NCI-H1417 (cell line): Measurements from ENCODE around the gene ADGRG6.
"Not testable (repeated sequence)": the region's sequence is repeated elsewhere in the genome, so short reads cannot be mapped to it uniquely, and the experiment has no call there.

Experiments used
- DNase-seq, 3 experiments: peaks; one replicate each; lab custom pipeline; 2025; lab: John Stamatoyannopoulos, UW

The ADGRG6 gene

GRCh38 chr6:142409794-142410193, 108.0 kb downstream of the ADGRG6 start:
- DNase-seq = no peak

DNA sequence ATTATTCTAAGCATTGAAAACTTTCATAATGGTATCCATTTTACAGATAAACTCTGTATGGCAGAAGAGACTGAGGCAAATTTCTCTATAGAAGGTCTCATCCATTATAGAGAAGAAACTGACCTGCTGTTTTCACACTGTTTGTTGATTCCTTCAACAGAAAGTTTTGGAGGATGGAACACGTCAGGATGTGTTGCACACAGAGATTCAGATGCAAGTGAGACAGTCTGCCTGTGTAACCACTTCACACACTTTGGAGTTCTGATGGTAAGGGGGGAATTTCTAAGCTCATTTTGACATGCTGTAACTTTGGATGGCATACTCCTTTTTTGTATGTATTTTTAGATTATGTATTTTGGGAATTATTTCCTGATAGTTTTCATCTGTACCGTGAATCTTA, 109.3 kb downstream of the ADGRG6 start:
- no peak for DNase-seq

DNA sequence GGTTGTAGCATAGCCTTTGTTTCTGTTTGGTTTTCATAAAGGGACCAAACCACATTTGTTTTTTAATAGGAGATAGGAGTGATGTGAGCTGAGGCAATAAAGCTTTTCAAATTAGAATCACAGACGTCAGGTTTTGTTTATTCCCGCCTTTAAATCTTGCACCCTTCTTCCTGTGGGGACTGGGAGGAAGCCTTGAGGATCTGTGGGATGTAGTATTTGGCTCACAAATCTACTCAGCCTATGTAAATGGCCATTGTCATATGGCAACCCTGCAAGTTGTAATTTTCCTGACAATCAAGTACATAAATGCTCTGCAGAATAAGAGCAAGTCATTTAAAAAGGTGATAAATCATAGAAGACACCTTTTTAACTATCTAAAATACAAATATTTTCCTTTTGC, 110.4 kb downstream of the ADGRG6 start:
- DNase-seq = peak in 2 of 3 experiments; percentile 40 to 86

DNA sequence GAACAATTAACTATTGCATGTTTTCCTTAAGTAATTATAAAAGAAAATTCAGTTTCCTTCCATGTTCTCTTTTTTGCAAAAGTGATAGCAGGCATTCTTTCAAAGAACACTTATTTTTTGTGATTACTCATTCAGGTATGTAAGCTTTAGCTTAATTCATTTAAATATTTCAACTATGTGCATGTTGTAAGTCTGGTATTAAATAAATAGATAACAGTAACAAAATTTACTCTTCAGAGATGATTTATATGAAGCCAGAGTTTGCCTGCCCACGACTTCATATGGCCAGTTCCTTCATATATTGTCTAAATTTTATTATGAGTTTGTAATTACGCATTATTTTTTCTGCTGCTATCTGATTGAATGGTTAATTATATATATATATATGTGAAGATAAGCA, 110.9 kb downstream of the ADGRG6 start:
- no peak for DNase-seq

GRCh38 chr6:142413111-142413510, 111.3 kb downstream of the ADGRG6 start:
- no peak for DNase-seq

DNA sequence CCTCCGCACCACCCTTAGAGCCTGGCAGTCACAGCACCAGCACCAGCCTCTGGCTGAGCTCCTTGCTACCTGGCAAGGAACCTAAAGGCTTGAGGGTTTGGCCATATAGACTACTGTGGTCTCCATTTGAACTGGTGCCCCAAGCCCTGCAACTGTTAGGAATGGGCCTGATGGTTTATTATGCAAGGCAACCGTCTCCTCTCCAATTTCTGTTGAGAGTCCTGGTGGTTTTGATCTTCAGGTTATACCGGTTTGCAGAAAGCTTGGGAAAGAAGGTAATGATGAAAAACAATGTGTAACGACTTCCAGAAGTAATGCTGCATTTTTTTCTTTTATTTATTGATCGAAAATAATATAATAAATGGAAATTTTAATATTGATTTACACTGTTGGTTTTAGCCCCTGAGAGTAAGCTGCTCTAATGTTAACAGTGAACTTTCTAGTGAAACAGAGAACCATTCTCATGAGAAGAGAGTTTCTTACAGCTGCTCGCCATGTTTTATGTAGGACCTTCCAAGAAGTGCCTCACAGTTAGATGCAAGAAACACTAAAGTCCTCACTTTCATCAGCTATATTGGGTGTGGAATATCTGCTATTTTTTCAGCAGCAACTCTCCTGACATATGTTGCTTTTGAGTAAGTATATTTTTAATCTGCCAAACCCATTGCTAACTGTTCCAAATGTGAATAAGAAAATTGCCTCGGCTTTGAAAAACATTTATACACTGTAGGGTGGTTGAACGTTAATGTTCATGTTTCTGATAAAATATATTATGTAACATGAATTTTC, 112.8 kb downstream of the ADGRG6 start:
- DNase-seq = no peak

DNA sequence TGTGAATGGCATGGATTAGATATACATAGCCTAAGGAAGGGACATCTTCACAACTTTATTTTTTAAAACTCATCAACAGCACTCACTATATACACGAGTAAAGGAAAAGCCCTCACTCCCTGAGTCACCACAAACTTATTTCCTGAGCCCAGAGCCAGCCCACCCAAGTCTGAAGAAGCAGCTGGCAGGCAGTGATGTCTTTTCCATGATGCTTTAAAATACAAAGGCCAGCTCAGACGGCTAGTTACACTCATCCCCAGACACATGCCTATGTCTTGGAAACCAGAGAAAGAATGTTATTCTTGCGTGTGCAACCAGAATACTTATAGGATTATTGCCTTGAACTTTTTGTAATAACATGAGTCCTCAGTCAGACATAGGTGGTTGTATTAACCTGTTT, 114.4 kb downstream of the ADGRG6 start:
- no peak for DNase-seq

- no peak for DNase-seq
These were observed 114.9 kb downstream of the ADGRG6 start for GRCh38 chr6:142416686-142417085.

GRCh38 chr6:142417331-142417750, 115.5 kb downstream of the ADGRG6 start:
- DNase-seq = no peak

DNA sequence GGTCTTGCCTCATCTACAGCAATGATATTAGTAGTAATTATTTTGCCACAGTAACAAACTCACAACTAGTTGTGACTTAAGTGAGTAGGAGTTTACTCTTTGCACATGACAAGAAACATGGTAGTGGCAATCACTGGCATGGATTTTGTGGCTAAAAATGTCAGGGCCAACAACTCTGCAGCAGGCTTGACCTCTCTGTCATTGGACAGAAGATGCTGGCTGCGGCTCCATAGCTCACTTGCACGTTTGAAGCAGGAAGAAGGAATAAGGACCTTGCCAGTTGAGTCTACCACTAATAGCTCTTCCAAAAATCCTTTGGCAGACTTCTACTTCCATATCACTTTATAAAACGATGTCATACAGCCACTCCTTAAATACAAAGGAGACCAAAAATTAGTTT, 117.3 kb downstream of the ADGRG6 start:
- no peak for DNase-seq

DNA sequence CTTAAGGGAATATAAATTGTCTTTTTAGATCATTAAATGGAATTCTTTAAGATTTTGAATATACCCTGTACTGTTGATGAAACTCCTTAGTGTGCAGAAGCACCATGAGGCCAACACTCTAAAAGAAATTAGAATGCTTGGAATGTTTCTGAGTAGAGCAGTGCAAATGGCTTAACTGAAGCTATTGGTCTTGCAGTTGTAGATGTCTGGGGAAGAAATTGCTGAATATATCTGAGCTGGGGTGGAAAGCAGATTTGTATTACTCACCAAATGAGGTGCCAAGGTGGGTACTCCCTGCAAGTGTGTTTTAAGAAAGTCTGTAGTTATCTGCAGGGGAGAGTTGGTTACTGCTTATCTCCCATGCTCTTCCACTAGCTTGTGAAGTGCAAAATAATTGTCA, 119.0 kb downstream of the ADGRG6 start:
- peak in 1 of 3 experiments; percentile 22 for DNase-seq

DNA sequence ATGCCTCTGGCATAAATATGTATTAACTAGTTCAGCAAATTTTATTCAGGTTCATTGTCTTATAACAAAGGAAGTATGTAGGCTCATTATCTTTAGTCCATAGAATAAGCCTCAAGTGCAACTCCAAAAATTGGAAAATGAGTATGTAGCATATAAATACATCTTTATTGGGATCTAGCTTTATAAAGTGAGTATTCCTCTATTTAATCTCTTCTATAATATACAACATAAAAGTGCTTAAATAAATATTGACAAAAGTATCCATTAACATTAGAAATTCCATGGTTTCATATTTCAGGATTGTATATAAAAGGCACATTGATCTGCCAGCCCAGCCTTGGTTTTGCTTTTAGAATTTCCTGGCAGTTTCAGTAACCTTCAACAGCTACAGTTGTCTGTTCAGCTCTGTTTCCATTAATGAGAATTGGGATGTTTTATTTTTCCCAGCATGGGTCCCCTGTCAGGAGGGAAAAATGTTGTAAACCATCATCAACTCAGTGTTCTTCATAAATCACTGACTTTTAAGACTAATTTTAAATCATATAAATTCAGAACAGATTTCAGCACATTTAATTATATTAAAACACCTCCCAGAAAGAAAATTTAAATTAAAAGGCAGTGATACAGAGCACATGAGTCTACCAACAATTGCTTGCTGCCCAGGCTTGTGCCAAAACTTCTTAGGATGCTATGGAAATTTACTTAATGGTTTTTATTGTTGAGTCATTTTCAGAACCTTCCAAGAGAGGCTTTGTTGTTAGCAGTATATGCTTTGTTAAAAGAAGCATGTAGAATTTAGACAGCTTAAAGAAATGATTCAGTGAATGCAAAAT, 119.7 kb downstream of the ADGRG6 start:
- peak in 2 of 3 experiments; percentile 7 to 75 for DNase-seq

GRCh38 chr6:142426444-142427132, 124.8 kb downstream of the ADGRG6 start:
- DNase-seq = not testable (repeated sequence)

GRCh38 chr6:142428468-142428867, 126.7 kb downstream of the ADGRG6 start:
- not testable (repeated sequence) for DNase-seq

- DNase-seq = peak in 2 of 3 experiments; percentile 8 to 50
These were observed 127.4 kb downstream of the ADGRG6 start for GRCh38 chr6:142429195-142429594.

DNA sequence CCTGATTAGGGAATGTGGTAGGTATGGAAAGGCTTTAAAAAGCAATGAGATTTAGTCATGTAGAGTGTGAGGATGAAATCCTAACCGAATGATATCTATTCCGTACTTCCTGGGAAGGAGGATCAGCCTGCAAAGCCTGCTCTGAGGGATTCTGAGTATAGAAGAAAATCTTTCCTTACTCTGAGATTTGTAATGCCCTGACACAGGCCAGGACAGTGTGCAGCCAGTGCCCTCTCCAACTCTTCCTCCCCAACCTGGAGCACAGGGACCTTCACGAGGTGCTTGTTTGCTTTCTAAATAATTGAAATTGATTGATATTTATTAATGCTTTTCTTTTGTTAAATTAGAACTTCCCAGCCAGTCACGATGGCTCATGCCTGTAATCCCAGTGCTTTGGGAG, 131.6 kb downstream of the ADGRG6 start:
- no peak for DNase-seq

DNA sequence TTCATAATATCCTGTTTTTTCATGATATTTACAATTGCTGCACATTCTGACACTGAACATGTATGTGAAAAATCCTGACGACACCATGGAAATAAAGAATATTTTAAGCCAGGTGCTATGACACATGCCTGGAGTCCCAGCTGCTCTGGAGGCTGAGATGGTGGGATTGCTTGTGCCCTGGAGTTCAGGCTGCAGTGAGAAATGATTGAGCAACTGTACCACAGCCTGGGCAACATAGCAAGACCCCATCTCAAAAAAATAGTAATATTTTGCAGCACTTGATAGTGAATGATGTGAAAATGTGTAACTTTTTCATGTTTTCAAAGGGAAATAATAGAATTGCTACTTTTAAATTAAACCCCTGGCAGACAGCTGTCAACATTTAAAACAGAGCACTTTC, 137.1 kb downstream of the ADGRG6 start:
- no peak for DNase-seq

DNA sequence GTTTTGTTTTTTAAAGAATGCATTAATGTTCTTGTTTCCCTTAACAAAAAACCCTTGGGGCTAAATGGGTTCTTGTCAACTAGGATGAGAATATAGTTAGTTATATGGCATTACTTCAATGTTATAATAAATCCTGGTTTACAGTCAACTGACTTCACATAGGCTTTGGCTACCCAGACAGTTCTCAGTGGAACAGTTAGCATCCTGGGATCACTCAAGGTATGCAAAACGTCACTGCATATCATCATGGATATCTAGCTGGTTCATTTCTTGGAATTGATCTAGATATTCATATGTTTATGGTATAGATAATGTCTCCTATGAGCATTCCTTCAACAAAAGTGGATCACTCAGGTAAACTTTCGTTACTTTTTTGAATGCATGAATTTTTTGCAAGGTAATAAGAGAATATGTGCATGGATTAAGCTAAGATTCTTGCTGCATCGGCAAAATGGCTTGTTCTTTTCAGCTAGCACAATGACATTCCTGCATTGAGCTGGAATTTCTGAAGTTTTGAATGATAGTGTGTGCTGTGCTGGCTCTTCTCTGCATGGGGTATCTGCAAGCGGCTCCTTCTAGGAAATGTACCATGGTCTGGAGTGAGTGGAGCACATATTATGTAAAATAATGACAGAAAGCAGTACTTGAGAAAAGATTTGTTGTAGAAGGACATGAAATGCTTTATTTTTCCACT, 138.9 kb downstream of the ADGRG6 start:
- no peak for DNase-seq

DNA sequence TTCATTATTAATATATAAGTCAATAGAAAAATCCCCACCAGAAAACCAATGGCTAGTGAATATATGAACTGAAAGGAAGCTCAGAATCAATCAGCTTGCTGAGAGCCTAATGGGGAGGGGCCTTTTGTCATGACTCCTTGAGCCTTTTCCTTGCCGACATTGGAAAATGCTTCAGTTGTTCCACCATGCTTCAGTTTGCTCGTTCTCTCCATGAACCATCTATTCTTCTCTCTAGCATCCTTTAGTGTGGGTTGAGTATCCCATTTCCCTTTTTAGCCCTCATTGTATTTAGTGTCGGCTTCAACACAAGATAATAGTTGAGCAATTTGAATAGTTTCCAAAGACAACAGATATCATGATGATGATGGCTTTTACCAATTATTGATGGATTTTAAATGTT, 139.9 kb downstream of the ADGRG6 start:
- no peak for DNase-seq

GRCh38 chr6:142443102-142443501, 141.3 kb downstream of the ADGRG6 start:
- DNase-seq = no peak

DNA sequence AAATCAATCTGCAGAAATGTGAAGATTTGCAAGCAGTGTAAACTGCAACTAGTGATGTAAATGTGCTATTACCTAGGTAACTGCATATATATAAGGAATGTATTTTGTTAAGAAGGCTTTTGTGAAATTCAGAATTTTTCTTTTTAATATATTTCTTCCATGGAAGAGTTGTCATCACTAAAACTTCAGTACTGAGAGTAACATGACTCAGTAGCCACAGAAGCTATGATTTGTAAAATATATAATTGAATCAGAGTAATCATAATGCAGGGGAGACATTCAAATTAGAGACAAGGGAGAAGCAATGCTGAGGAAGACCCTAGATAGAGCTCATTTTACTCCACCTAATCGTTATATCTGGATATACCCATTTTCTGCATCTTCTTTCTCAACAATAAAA, 141.7 kb downstream of the ADGRG6 start:
- no peak for DNase-seq

DNA sequence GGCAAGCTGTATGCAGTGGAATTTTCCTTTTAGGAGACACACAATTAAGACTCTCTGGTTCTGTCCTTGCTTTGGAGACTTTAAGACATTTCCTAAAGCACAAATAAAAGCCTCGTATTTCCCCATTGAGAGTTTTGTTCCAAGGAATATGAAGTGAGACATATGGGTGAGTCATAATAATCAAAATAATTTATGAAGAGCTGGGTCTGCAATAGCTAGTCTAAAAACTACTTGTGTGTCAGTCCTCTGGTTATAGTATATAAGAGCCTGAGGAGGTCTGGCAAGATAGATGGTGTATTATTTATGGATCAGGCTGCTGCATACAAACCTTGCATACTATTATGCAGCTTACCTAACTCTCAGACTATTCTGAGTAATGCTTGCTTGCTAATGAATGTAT, 142.6 kb downstream of the ADGRG6 start:
- DNase-seq = no peak
